WI38 (cell line): Measurements from ENCODE around the gene FDXR.

Experiments used
- H3K4me3 ChIP-seq: 2 replicates; pipeline ENCODE4 v1.5.1; 2011; ENCODE audit warnings: low read depth, mild to moderate bottlenecking, control low read depth, low read length
- TF ChIP-seq, protein P1 (sequence below): IDR thresholded peaks from 2 replicates; pipeline ENCODE4 v1.5.1; 2012; ENCODE audit warnings: low read depth, mild to moderate bottlenecking, control low read depth, low read length

Gene FDXR

DNA sequence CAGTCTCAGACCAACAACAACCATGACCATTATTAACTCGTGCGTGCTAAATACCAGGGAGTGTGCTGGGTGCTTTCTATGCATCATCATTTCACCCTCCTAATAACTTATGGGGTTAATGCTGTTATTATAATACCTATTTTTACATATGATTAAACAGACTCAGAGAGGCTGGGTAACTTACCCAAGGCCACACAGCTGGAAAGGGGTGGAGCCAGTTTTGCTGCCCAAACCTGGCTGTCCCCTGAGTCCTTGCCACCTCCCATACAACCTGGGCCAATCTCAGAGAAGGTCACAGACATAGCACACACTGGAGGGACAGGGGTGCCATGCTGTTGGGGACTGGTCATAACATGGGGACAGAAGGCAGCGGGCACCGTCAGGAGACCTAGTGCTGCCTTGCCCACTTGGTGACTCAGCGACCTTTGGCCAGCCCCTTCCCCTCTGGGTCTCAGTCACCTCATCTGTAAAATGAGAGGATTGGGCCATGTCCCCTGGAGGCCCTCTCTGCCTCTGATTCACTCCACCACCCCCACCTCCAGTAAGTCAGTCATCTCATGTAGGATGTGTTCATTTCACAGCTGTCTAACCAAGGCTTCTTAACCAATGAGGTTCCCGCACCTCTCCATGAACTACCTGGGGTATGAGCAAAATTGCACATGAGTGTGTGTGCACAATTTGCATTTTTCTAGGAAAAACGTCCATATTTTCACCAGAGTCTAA lies 32.1 kb upstream of the FDXR start:
- TF ChIP-seq, protein P1, sequence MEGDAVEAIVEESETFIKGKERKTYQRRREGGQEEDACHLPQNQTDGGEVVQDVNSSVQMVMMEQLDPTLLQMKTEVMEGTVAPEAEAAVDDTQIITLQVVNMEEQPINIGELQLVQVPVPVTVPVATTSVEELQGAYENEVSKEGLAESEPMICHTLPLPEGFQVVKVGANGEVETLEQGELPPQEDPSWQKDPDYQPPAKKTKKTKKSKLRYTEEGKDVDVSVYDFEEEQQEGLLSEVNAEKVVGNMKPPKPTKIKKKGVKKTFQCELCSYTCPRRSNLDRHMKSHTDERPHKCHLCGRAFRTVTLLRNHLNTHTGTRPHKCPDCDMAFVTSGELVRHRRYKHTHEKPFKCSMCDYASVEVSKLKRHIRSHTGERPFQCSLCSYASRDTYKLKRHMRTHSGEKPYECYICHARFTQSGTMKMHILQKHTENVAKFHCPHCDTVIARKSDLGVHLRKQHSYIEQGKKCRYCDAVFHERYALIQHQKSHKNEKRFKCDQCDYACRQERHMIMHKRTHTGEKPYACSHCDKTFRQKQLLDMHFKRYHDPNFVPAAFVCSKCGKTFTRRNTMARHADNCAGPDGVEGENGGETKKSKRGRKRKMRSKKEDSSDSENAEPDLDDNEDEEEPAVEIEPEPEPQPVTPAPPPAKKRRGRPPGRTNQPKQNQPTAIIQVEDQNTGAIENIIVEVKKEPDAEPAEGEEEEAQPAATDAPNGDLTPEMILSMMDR = no peak
- H3K4me3 ChIP-seq = no peak overlapping the region

DNA sequence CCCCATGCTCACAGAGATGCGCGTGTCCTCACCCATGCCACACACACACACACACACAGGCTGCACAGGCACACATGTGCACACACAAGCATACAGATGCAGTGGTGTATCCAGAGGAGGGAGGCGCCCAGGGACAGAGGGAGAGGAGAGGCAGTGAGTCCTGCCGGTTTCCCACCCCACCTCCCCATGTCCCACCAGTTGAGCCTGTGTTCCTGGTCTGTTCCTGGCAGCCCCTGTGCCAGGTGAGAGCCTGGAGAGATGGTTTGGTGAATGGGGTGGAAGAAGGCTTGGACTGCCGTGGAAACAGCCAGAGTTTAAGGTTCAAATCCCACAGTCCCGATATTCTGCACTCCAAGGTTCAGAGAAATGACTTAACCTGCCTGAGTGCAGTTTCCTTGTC lies 30.9 kb upstream of the FDXR start:
- no peak overlapping the region for H3K4me3 ChIP-seq
- TF ChIP-seq, protein P1 = no peak

DNA sequence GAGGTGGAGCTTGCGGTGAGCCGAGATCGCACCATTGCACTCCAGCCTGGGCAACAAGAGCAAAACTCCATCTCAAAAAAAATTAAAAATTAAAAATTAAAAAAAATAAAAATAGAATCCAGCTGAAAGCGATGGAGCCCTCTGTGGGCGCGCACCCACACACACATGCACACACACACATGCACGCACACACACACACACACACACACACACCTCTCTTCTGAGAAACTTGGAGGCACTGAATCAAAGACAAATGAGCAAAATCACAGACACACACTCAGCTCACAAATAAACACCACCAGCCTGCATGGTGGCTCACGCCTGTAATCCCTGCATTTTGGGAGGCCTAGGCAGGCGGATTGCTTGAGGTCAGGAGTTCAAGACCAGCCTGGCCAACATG lies 30.2 kb upstream of the FDXR start:
- TF ChIP-seq, protein P1 = no peak
- no peak overlapping the region for H3K4me3 ChIP-seq

DNA sequence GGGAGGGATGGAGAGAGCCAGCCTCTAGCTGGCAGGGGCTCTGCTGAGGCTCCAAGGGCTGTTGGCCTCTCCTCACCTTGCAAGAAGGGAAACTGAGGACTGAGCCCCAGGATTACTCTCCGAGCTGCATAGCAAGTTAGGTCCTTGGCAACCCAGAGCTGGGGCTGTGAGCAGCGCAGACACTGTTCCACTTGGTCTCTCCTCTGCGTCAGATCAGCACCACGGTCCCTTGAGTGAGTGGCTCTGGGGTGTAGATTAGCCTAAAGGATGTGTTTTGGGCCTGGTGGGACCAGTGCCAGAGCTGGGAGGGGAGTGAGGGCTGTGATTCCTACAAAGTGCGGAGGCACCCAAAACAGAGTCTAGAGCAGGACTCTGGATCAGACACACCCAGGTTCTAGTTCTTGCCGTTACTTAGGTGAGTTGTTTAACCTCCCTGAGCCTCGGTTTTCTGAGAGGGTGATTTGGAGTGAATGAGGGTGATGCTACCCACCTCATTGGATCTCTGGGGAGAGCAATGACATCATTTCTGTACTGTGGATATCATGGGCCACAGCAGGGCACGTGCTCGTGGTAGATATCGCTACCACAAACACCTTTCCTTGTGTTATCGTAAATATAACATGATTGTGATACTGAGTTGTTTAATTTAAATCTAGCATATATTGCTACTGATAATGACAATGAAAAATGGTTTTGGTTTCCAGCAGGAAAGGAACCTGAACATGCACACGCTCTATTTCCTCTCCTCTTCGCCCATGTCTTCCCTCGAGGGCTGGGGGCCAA lies 28.8 kb upstream of the FDXR start:
- TF ChIP-seq, protein P1 = no peak
- no peak overlapping the region for H3K4me3 ChIP-seq

DNA sequence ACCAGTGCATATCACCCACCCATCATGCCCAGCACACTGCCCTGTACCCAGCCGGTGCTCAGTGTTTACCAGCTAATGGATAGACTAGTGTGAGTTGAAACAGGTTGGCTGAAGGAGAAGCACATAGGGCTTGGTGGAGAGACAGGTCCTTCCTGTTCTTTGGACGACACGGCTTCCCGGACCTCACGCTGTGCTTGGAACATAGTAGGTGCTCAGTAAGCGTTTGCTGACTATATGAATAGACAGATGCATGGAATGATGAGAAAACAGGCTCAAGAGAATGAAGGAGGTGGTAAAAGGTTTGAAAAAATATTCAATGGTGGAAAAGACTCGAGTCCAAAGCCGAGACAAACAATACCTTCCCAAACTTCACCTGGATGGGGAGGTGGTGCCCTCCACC lies 27.4 kb upstream of the FDXR start:
- H3K4me3 ChIP-seq = no peak overlapping the region
- TF ChIP-seq, protein P1 = no peak

DNA sequence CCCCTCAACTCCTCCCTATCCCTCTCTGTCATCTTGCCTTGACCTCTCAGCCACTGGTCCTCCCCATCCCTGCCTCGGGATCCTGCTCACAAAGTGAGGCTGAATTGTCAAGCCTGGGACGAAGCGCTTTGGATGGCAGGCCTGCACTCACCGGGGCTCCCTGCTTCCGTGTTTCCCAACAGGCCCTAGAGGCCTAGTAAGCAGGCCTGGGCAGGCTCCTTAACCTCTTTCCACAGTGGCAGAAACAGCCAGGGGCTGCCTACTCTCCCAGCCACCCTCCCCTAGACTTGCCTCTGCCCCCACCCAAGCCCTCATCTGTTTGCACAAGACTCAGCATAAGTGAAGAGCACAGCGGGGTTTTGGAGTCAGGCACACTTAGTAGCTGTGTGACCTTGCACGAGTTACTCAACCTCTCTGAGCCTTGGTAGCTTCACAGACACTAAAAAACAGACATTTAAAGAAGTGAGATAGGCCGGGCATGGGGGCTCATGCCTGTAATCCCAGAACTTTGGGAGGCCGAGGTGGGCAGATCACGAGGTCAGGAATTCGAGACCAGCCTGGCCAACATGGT lies 25.7 kb upstream of the FDXR start:
- no peak overlapping the region for H3K4me3 ChIP-seq

More for the DNA sequence above, 25.7 kb upstream of the FDXR start:
- TF ChIP-seq, protein P1 = no peak
